NCI-H2029 (cell line): ENCODE data around the gene FBXO48.
A peak's percentile ranks its signal among the peaks of the same experiment; 100 is the strongest.

Experiments used
- DNase-seq: peaks from one replicate; lab custom pipeline; 2025; lab: John Stamatoyannopoulos, UW

The FBXO48 gene

DNA sequence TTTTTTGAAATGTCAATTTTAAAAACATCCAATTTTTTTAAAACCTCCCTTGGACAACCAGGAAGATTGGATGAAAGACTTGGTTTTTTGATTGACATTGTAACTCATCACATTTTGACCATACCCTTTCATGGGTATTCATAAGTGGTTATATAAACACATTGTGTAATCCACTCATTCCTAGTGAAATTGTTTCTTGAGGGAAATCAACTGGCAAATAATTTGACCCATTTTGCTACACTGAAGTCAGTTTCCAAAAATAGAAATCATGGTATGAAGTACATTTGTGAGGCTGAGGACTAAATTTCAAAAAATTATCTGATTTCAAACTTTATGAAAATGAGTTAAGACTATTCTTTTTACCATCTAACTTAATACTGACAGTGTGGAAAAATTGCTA is 31.5 kb downstream of the FBXO48 start:
- no peak for DNase-seq

DNA sequence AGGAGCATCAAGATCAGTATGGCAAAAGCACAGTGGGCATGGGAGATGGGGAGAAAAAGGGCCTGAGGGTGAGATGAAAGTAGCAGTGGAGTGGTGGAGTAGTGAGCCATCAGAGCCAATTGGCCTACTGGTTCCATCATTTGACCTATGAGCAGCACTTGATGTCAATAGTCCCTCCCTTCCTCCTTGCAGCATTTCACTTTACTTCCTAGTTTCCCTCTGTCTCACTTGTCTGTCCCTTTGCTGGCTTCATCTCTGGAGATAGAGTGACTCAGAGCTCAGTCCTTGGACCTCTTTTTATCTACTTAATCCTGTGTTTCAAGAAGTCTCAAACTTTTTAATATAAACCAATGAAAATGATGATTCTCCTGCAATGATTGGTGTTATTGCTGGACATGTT is 32.1 kb downstream of the FBXO48 start:
- no peak for DNase-seq

DNA sequence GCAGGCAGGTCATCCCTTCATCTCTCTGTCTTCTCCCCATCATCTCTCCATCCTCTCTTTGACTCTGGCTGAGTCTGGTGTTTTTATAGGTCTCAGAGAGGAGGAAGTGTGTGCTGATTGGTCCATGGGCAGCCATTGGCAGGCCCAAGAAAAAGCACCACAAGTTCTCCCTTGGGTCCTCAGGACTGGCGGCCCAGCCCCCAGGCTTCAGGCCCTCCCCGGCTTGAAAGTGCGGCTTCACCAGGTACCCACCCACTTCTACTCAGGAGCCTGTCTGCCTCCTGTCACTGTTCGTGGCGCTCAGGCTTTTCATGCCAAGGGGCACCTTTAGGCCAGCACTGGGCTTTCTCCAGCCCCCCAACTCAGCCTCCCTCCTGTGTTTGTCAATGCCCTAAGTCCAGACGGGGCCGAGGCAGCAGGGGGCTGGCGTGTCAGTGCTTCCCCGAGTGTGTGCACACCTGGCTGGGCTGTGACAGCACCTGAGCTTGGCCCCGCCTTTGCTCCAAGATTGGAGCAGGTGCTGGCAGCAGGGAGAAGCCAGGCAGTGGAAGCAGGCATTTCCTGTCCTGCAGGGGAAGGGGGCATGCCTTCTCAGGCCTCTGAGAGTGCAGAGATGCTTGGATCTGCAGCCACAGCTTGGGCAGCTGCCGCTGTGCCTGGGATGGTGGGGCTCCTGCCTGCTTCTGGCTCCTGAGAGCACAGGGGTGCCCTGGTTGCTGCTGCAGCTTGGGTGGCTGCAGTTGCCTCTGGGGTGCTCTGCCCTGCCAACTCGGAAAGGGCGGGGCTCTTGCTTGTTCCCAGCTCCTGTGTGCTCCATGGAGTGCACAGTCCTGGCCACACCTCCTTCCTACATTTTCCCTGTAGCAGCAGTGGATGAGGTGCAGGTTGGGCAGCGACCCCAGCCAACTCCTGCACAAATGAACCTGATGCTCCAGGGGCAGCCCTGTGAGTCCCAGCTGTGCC is 34.1 kb downstream of the FBXO48 start:
- DNase-seq = peak; percentile 16

DNA sequence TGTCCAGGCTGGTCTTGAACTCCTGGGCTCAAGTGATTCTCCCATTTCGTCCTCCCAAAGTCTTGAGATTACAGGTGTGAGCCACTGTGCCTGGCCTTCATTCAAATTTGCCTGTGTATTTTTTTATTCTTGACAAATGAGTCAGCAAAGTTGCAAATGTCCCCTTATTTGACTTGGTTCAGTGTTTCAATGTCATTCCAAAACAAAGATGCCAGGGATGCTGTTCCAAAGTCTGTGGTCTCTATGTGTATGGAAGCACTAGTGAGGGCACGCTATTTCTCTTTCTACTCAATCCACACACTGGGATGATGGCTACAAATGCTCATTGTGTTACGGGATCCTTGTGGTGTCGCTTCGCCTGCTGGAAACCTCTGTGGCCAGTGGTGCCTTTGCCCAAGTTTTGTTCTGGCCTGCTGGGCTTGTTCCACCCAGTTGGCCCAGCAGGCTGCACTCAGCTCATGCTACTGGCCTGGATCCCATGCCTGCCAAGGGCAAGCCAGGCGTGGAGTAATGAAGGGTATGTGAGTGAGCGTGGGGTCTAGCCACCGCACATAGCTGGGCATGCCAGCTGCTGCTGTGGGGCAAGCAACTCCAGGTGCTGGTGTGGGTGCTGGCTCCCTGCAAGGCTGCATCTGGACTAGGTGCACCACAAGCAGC is 35.6 kb downstream of the FBXO48 start:
- no peak for DNase-seq

DNA sequence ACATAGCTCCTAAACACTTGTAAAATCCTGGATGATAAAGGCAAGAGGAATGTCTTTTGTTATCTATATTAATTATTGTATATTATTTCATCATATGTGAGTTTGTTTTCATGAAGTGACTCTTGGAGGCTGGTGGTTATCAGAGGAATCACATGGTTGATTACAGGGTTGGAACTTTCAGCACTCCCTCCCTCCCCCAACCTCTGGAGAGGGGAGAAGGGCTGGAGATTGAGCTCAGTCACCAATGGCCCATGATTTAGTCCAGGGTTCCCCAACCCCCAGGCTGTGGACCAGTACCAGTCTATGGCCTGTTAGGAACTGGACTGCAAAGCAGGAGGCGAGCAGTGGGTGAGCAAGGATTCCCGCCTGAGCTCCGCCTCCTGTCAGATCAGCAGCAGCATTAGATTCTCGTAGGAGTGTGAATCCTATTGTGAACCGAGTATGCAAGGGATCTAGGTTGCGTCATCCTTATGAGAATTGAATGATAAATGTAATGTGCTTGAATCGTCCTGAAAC is 37.7 kb downstream of the FBXO48 start:
- DNase-seq = no peak

DNA sequence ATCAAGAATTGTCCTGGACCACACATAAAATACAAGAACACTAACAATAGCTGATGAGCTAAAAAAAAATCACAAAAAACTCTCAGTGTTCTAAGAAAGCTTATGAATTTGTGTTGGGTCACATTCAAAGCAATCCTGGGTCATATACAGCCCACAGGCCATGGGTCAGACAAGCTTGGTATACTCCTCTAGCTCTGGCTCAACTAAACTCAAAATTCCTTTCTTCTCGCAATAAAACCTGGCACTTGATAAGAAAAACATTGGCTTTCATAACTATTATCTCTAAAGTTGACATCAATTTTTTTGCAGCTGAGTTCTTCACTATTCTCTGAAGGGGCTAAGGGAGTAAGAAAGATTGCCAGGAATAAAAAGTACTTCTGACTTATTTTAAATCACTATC is 38.3 kb downstream of the FBXO48 start:
- no peak for DNase-seq

DNA sequence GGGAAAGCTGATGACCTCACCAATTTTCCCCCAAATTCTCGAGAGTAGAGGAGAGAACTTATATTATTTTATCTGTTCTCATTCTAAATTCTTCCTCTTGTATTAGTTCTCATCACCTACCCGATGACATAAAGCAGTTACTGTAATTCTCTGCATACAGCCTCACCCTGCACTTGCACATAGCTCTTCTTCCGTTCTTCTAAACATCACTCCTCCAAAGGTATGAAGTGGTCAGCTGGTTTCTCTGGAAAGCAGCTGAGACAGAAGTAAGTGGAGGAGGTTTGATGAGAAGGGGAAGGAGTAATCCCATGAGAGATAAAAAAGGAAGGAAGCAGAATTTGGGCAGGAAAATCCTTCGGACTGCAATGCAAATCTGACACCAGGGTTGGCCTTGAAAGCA is 39.0 kb downstream of the FBXO48 start:
- no peak for DNase-seq

DNA sequence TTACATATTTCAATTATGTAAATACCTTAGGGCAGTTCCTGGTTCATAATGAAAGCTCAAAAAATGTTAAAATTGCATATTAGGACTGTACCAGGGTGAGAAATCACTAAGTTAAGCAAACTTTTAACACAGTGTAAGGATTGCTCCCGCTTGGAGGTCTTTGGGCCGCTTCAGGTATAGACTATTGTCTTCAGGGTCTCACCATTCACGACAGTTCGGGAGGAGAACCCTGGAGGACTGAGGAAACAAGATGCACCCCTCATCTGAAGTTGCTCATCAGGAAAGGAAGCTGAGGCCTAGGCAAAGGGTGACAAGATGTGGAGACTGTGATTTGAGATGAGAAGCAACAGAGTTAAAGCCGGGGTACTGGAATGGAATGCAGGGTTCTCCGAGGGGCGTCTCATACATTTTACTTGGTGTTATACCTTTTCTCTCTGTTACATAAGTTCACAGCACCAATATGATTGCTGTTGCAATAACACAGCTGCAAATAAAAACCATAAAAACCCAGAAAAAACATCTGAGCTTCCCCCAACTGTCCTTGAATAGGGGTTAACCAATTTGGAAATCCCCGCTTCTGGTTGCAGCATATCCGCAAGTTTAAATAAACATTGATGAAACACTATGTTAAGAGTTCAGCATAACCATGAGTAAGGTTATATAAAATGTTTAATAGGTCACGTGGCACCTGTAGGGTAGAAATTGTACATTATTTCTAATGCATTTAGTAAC is 40.1 kb downstream of the FBXO48 start:
- DNase-seq = no peak

DNA sequence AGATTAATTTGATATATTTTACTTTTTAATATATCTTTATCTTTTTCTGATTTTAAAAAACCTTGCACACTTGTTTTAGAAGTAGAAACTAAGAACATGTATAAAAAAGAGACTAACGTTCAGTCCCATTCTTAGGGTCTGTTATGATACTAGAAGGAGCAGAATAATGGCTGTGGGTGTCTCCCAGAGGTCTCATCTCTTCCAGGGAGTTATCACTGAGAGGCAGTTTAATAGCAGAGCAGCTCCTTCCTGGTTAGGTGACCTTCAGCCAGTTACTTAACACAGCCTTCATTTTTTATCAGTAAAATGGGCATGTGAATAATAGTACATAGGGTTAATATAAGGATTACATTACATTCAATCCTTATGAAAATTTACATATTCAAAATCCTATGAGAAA is 40.6 kb downstream of the FBXO48 start:
- no peak for DNase-seq

DNA sequence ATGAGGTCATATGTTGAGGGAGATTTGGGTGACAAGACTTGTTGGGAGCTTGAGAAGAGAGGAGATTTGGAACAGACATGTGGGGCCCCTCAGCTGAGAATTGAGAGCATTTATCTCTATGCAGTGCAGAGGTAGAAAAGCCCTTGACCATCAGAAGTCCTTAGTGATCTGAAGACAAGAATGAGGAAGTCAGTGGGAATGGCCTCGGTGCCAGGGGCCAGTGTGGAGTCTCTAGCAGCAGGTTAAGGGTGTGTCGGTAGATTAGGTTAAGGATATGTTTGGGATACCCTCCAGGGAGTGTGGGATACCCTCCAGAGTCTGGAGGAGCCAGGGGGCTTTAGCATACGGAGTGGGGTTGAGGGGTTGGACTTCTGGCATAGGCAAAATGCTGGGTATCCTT is 41.6 kb downstream of the FBXO48 start:
- DNase-seq = no peak

DNA sequence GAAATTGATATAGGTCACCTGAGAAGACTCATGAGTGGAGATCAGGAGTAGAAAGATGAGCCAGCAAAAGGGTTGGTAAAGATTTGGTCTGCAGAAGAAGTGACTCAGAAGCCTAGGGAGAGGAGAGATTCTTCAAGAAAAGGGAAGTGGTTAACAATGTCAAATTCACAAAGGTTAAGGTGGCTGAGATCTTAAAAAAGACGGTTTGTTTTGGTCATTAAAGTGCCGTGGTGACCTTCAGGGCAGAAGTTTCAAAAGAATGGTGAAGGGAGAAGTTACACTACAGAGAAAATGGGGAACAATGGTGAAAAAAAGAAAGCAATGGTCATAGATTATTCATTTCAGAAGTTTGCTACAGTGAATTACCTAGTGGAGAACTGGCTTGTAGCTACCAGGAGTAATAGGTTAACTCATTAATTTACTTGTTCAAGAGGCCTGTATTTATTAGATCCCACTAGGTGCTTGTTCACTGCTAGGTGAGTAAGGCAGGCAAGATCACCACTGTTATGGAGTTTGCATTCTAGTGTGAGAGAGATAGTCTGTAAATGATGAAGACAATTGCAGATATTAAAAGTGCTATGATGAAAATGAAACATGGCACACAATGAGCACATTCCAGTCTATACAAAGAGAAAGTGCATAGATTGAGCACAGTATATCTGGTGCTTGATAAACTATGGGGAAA is 43.0 kb downstream of the FBXO48 start:
- DNase-seq = no peak

DNA sequence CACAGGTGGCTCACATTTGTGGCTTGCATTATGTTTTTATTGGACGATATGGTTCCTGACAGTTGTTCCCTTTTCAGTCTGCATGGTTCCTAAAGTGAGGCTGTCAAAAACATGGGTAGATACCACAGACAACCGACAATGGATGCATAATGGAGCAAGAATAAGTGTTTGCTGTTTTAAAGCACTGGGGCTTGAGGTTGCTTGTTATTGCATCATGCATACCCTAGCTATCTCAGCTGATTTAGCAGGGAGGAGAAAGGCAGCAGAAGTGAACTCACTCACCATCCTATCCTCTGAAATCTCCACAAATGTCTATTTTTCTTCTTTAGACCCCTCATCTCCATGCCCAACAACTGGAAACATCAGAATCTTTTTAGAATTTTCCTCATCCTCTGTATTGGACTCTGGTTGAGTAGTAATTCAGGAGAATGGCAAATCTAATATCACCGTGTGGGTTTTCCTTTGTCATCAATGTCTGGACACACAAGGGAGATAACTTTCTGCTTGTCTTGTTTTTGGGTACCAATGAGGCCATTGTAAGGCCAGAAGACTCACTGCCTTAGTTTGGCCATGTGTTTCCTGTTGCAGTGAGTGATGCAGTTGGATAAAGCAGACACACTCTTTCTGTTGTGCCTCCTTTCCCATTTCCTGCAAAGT is 46.7 kb downstream of the FBXO48 start:
- DNase-seq = no peak

DNA sequence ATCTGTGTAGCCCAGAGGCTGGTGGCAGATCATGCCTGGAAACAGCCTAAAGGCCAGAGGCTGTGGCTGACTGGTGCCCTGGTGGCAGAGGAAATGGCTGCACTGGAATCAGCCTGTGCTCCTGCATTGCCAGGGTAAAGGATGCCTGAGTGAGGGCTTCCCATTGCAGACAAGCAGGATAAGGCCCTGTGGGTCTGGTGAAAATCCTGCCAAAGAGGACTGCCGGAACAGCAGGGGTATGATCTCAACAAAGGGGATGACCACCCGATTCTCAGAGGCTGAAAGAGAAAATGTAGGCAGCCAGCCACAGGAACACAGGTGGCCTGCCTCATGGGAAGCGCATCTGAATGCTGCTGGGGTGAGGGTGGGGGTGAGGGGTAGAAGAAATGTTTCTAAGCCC is 48.2 kb downstream of the FBXO48 start:
- no peak for DNase-seq

DNA sequence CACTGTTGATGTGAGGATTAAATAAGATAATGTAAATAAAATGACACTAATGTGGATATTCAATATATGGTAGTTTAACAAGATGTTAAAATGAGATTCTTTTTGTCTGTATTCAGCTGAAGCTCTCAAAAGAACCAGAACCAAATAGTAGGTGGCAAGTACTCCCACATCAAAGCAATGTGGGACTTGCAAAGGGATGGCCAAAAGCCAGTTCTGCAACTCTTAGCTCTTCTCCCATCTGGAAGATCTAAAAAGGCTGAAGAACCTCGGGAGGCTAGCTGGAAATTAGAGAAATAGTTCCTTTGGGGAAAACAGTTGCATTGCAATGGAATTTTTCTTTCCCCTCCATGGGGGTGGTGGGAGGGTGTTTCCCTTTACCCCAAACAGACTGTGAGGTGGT is 48.7 kb downstream of the FBXO48 start:
- DNase-seq = no peak

DNA sequence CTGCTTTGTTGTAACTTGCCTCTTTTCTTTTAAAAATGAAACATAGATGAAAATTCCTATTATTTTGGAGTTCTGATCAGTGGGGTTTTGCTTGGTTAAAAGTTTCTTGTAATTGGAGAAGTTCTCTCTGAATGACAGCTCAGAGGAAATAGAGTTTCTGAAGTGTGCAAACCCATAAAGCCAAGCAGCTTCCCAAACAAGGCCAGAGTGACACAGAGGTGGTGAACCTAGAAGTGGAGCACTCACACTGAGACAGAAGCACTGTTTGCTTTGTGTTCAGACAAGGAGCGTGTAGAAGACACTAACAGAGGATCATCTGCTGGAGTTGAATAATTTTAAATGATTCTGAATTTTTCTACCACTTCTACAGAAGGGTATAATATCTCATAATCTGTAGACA is 49.2 kb downstream of the FBXO48 start:
- DNase-seq = no peak

DNA sequence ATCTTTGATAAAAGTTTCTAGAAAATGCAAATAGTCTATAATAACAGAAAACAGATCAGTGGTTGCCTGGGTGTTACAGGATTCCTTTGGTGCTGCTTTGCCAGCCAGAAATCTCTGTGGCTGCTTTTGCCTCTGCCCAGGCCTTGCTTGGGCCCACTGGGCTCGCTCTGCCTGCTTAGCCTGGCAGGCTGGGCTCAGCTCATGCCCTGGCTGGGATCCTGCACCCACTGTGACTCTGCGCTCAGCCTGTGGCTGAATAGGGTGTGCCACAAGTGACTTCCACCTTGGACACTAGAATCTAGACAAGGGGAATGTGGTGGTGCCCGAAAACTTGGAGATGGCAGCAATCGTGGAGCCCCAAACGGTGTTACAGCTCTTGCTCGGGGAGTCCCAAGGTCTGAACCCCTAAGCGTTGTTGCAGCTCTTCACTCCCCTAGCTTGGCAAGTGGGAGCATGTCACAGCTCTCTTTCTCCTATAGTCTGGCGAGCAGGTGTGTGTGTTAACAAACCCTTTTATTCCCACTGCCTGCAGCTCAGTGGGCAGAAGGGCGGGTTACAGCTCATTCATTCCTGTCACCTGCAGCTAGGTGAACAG is 50.9 kb downstream of the FBXO48 start:
- no peak for DNase-seq

DNA sequence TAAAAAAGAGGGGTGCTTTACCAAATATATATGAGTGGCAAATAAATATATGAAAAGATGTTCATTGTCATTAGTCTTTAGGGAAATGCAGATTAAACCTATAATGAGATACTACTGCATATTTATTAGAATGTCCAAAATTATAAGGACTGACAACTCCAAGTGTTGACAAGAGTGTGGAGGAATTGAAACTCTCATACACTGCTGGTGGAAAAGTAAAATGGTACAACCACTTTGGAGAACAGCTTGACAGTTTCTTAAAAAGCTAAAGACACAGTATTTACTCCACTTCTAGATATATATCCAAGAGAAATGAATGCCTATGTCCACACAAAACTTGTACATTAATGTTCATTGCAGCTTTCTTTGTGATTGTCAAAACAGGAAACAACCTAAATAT is 51.6 kb downstream of the FBXO48 start:
- no peak for DNase-seq

DNA sequence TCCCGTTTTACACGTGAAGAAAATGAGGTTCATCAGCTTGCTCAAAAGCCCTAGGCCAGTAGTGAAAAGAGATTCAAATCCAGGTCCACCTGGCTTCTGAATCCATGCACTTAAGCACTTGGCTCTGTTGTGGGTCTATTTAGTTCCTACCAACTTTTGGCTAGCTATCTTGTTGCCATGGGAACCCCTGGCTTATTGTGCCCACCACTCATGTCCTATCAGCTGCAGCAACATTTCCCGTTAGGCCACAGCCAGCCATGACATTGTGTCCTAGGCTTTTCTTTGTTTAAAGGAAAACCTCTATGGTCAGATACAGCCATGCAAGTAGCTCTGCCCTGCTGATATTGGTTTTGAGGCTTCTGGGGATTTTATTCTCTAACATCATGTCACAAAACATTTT is 52.2 kb downstream of the FBXO48 start:
- DNase-seq = no peak

DNA sequence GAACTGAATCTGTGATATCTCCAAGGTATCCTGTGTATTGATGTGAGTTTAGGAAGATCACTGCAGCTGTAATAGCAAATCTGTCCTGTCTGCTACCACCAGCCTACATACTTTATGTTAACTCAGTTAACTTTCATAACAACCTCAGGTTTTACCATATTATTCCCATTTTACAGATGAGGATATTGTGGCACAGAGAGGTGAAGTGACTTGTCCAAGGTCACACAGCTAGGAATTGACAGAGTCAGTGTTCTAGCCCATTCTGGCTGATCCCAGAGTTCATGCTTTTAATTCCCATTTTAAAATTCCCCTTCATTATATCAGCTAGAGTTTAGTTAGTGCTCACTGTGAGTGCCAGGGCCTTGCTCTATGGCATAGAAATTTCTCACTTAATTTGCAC is 52.6 kb downstream of the FBXO48 start:
- no peak for DNase-seq

DNA sequence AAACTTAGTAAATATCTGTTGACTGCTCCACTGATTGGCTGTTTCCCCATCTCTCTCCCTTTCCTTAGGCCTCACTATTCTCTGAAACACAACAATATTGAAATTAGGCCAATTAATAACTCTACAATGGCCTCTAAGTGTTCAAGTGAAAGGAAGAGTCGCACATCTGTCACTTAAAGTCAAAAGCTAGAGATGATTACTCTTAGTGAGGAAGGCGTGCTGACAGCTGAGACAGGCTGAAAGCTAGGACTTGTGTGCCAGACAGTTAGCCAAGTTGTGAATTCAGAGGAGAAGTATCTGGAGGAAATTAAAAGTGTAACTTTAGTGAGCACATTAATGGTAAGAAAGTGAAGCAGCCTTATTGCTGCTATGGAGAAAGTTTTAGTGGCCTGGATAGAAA is 53.6 kb downstream of the FBXO48 start:
- no peak for DNase-seq
